GM10847 (cell line): ENCODE measurements around the gene TAL1.

Source experiments
- POLR2A ChIP-seq: IDR thresholded peaks from 2 replicates; pipeline ENCODE4 v1.6.1; 2011; ENCODE audit not compliant: insufficient read length; ENCODE audit errors: extremely low read depth

The TAL1 gene

GRCh38 chr1:47196622-47197021 is 35.4 kb downstream of the TAL1 start:
- no peak for TF ChIP-seq POLR2A

- no peak for TF ChIP-seq POLR2A
Measured at GRCh38 chr1:47194311-47194710, 37.7 kb downstream of the TAL1 start.

- TF ChIP-seq POLR2A = no peak
Measured at GRCh38 chr1:47192458-47193384, 39.3 kb downstream of the TAL1 start.

GRCh38 chr1:47191940-47192457 is 40.0 kb downstream of the TAL1 start:
- no peak for TF ChIP-seq POLR2A

GRCh38 chr1:47190857-47191256 is 41.2 kb downstream of the TAL1 start:
- no peak for TF ChIP-seq POLR2A

- TF ChIP-seq POLR2A = no peak
Measured at GRCh38 chr1:47190509-47190855, 41.5 kb downstream of the TAL1 start.

GRCh38 chr1:47189844-47190508 is 42.0 kb downstream of the TAL1 start, which contains the start of gene PDZK1IP1:
PDZK1IP1 (minus strand) TSS chr1:47190036; CDS start chr1:47189932, 104 bp downstream.
- TF ChIP-seq POLR2A = no peak

- TF ChIP-seq POLR2A = no peak
Measured at GRCh38 chr1:47188791-47189785, 42.9 kb downstream of the TAL1 start.

GRCh38 chr1:47187926-47188250 is 44.1 kb downstream of the TAL1 start:
- no peak for TF ChIP-seq POLR2A

- no peak for TF ChIP-seq POLR2A
Measured at GRCh38 chr1:47187231-47187925, 44.6 kb downstream of the TAL1 start.

GRCh38 chr1:47186267-47187185 is 45.5 kb downstream of the TAL1 start:
- no peak for TF ChIP-seq POLR2A

- TF ChIP-seq POLR2A = no peak
Measured at GRCh38 chr1:47184822-47185677, 47.0 kb downstream of the TAL1 start.
